ENCODE results near the gene VAV3. TPM values are rescaled to one million over a fixed set of nuclear protein-coding genes. Genes with fewer than 3 reads are reported as not detected.

VAV3 gene
- total RNA-seq, 4 donors from 2014 or later, result 44.1 to 123 (median 111) TPM

DNA sequence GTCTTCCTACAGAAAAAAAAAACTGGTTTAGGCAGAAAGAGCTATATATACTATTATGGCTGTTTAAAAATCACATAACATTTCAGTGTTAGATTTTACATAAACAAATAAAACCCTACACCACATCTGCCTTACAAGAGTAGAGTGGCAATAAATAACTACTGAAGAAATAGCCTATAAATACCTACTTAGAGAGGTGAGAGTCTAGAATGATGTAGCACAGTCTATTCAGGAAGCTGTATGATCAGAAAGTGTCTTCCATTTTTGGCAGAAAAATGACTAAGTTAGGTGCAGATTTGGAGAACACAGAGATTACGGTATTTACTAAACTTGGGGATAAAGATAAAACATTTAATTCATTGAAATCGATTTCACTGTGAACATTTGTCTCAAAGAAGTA lies 75.5 kb downstream of the VAV3 start:
- Histone ChIP-seq H3K27me3 (no peaks in the 10 kb centered on the region), H3K4me1 (no peaks in the 10 kb centered on the region), H3K4me3 (no peak overlapping the region), H3K36me3 (no peaks in the 10 kb centered on the region), H3K27ac (no peak overlapping the region), H3K9me3 (no peaks in the 10 kb centered on the region)
- intact Hi-C loops (cut with DNase I; ENCODE audit: low total_unique reads) (no loop called here), in situ Hi-C loops (cut with MboI; ENCODE audit: low pct_ligation_motif_present in 1 of 4, low pct_unique_long_range_greater_than_20kb in 1 of 4, low sequenced_read_pairs in 3 of 4) (no loop called here)
- 64 to 70% methylated on average over 2 of the region's 2 CpGs for WGBS, 2 donors (ENCODE audit: low coverage in 1 of 2)
- DNase-seq, result no peak
- TF ChIP-seq, protein P1, sequence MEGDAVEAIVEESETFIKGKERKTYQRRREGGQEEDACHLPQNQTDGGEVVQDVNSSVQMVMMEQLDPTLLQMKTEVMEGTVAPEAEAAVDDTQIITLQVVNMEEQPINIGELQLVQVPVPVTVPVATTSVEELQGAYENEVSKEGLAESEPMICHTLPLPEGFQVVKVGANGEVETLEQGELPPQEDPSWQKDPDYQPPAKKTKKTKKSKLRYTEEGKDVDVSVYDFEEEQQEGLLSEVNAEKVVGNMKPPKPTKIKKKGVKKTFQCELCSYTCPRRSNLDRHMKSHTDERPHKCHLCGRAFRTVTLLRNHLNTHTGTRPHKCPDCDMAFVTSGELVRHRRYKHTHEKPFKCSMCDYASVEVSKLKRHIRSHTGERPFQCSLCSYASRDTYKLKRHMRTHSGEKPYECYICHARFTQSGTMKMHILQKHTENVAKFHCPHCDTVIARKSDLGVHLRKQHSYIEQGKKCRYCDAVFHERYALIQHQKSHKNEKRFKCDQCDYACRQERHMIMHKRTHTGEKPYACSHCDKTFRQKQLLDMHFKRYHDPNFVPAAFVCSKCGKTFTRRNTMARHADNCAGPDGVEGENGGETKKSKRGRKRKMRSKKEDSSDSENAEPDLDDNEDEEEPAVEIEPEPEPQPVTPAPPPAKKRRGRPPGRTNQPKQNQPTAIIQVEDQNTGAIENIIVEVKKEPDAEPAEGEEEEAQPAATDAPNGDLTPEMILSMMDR (IDR thresholded peaks at IDR 0.05), result no peak
- TF ChIP-seq POLR2A (IDR thresholded peaks at IDR 0.05) (no peak), POLR2AphosphoS5 (IDR thresholded peaks at IDR 0.05) (no peak), EP300 (IDR thresholded peaks at IDR 0.05; ENCODE audit: low read depth) (no peak)

DNA sequence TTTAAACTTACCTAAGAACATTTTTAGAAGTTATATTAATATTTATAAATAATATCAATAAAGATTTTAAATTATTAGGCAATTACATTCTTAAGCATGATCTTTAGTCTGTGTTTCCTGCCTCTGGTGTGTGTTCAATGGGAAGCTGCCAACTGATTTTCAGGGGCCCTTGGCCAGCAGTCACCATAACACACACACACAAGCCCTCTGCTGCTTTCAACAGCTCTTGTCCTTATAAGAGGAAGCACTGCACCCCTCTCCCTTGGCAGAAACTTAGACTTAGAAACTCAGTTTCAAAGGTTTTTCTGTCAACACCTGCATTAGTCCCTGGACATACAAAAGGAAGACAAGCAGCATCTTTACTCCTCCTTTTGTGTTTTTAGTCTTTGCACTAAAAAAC lies 81.4 kb downstream of the VAV3 start:
- no peaks in the 10 kb centered on the region for H3K36me3 ChIP-seq
- no peaks in the 10 kb centered on the region for H3K9me3 ChIP-seq
- no peak overlapping the region for H3K27ac ChIP-seq
- H3K4me1 ChIP-seq, result no peaks in the 10 kb centered on the region
- intact Hi-C loops (cut with DNase I; ENCODE audit: low total_unique reads), result no loop called here
- TF ChIP-seq POLR2A (IDR thresholded peaks at IDR 0.05), result no peak
- TF ChIP-seq, protein P1 (IDR thresholded peaks at IDR 0.05), result no peak
- TF ChIP-seq POLR2AphosphoS5 (IDR thresholded peaks at IDR 0.05), result no peak
- TF ChIP-seq EP300 (IDR thresholded peaks at IDR 0.05; ENCODE audit: low read depth), result no peak
- no peak overlapping the region for H3K4me3 ChIP-seq
- no peak for DNase-seq
- H3K27me3 ChIP-seq, result no peaks in the 10 kb centered on the region
- in situ Hi-C loops (cut with MboI; ENCODE audit: low pct_ligation_motif_present in 1 of 4, low pct_unique_long_range_greater_than_20kb in 1 of 4, low sequenced_read_pairs in 3 of 4), result no loop called here

- DNase-seq, result no peak
- Histone ChIP-seq H3K27ac (no peak overlapping the region), H3K9me3 (no peaks in the 10 kb centered on the region), H3K4me3 (no peak overlapping the region), H3K4me1 (peaks cover 0 to 5% (median 0%) of the 10 kb centered on the region in 4 donors), H3K36me3 (no peaks in the 10 kb centered on the region), H3K27me3 (no peaks in the 10 kb centered on the region)
- intact Hi-C loops (cut with DNase I; ENCODE audit: low total_unique reads) (no loop called here), in situ Hi-C loops (cut with MboI; ENCODE audit: low pct_ligation_motif_present in 1 of 4, low pct_unique_long_range_greater_than_20kb in 1 of 4, low sequenced_read_pairs in 3 of 4) (no loop called here)
- WGBS, 2 donors (ENCODE audit: low coverage in 1 of 2), result 72 to 73% methylated on average over 2 of the region's 2 CpGs
- TF ChIP-seq POLR2AphosphoS5 (IDR thresholded peaks at IDR 0.05), result no peak
- no peak for TF ChIP-seq EP300 (IDR thresholded peaks at IDR 0.05; ENCODE audit: low read depth)
- TF ChIP-seq, protein P1 (IDR thresholded peaks at IDR 0.05), result no peak
- no peak for TF ChIP-seq POLR2A (IDR thresholded peaks at IDR 0.05)
Observed at GRCh38 chr1:107879927-107880326, 85.1 kb downstream of the VAV3 start.

GRCh38 chr1:107879346-107879745 lies 85.6 kb downstream of the VAV3 start:
- in situ Hi-C loops (cut with MboI; ENCODE audit: low pct_ligation_motif_present in 1 of 4, low pct_unique_long_range_greater_than_20kb in 1 of 4, low sequenced_read_pairs in 3 of 4) (no loop called here), intact Hi-C loops (cut with DNase I; ENCODE audit: low total_unique reads) (no loop called here)
- no peaks in the 10 kb centered on the region for H3K36me3 ChIP-seq
- H3K4me3 ChIP-seq, result no peak overlapping the region
- no peaks in the 10 kb centered on the region for H3K27me3 ChIP-seq
- WGBS, 2 donors (ENCODE audit: low coverage in 1 of 2), result 43 to 50% methylated on average over 1 of the region's 1 CpG
- no peaks in the 10 kb centered on the region for H3K9me3 ChIP-seq
- H3K27ac ChIP-seq, result no peak overlapping the region
- TF ChIP-seq EP300 (IDR thresholded peaks at IDR 0.05; ENCODE audit: low read depth) (no peak), POLR2A (IDR thresholded peaks at IDR 0.05) (no peak), POLR2AphosphoS5 (IDR thresholded peaks at IDR 0.05) (no peak)
- TF ChIP-seq, protein P1 (IDR thresholded peaks at IDR 0.05), result no peak
- no peak for DNase-seq
- peaks cover 0 to 5% (median 0%) of the 10 kb centered on the region in 4 donors for H3K4me1 ChIP-seq

Measured in transverse colon (tissue), 4 donors.